PC-3 (cell line): Measurements from ENCODE around the gene NUTF2. TPM values are rescaled to one million over a fixed set of nuclear protein-coding genes. Genes with fewer than 3 reads are reported as not detected.

Experiments
- ATAC-seq: fragments of 200-7000 bp; cut with Tn5 transposase; 2 replicates; pipeline ENCODE4 v1.9.1; 2020; ENCODE audit warnings: mild to moderate bottlenecking, moderate library complexity
- BruUV-seq: library from RNA; stranded (reverse); fragments of 400-500 nt; replicated peaks from 2 replicates; lab custom pipeline; 2021; lab: Mats Ljungman, UMichigan
- CTCF ChIA-PET: fragments of 300-600 bp; sonication (Branson Sonifier 250); formaldehyde crosslinking; loops from one replicate; lab custom pipeline; 2022; ENCODE audit warnings: antibody characterized with exemption; lab: Charles Lee
- POLR2A ChIA-PET: fragments of 300-600 bp; sonication (Branson Sonifier 250); formaldehyde crosslinking; loops from one replicate; lab custom pipeline; 2022; ENCODE audit warnings: antibody characterized with exemption; ENCODE audit not compliant: unreplicated experiment; lab: Charles Lee
- DNase-seq: peaks from one replicate; pipeline ENCODE4 v3.0.0-alpha.2; 2015
- H2AFZ ChIP-seq: fragments of 300-600 bp; sonication (generic); 2 replicates; pipeline ENCODE4 v1.6.0; 2016; ENCODE audit warnings: antibody characterized with exemption, low read length
- H3F3A ChIP-seq: fragments of 300-600 bp; sonication (generic); one replicate; pipeline ENCODE4 v1.6.0; 2017; ENCODE audit warnings: antibody characterized with exemption, low read length, control low read depth, mild to moderate bottlenecking; ENCODE audit not compliant: unreplicated experiment
- H3K27ac ChIP-seq: fragments of 300-600 bp; sonication (generic); 2 replicates; pipeline ENCODE4 v1.5.1; 2016; ENCODE audit warnings: mild to moderate bottlenecking, low read length
- H3K27me3 ChIP-seq: fragments of 300-600 bp; sonication (generic); 2 replicates; pipeline ENCODE4 v1.6.1; 2016; ENCODE audit warnings: low read length, mixed read lengths
- H3K36me3 ChIP-seq: fragments of 300-600 bp; sonication (generic); 2 replicates; pipeline ENCODE4 v1.6.1; 2016; ENCODE audit warnings: low read depth, mixed run types, low read length, mixed read lengths
- H3K4me1 ChIP-seq: fragments of 300-600 bp; sonication (generic); 2 replicates; pipeline ENCODE4 v1.5.1; 2016; ENCODE audit warnings: low read length; ENCODE audit not compliant: insufficient read depth
- H3K4me2 ChIP-seq: fragments of 300-600 bp; sonication (generic); 2 replicates; pipeline ENCODE4 v1.6.0; 2016; ENCODE audit warnings: low read length
- H3K4me3 ChIP-seq: fragments of 300-600 bp; sonication (generic); 2 replicates; pipeline ENCODE4 v1.5.1; 2016; ENCODE audit warnings: mild to moderate bottlenecking, low read length, mixed read lengths
- H3K79me2 ChIP-seq: fragments of 300-600 bp; sonication (generic); 2 replicates; pipeline ENCODE4 v1.6.1; 2017; ENCODE audit warnings: low read length, mixed read lengths
- H3K9ac ChIP-seq: fragments of 300-600 bp; sonication (generic); 2 replicates; pipeline ENCODE4 v1.6.0; 2016; ENCODE audit warnings: mild to moderate bottlenecking, low read length
- H3K9me2 ChIP-seq: fragments of 300-600 bp; sonication (generic); replicated peaks from 2 replicates; pipeline ENCODE4 v1.6.1; 2016; ENCODE audit warnings: mixed run types, low read length, mixed read lengths
- H3K9me3 ChIP-seq: fragments of 300-600 bp; sonication (generic); 2 replicates; pipeline ENCODE4 v1.6.1; 2016; ENCODE audit warnings: low read length, mixed read lengths
- H4K20me1 ChIP-seq: fragments of 300-600 bp; sonication (generic); 2 replicates; pipeline ENCODE4 v1.6.1; 2016; ENCODE audit warnings: low read length, mixed read lengths
- CTCF ChIP-seq: fragments of 300-600 bp; sonication (generic); conservative IDR thresholded peaks from 2 replicates; pipeline ENCODE4 v1.5.1; 2017; ENCODE audit warnings: antibody characterized with exemption, low read depth, mild to moderate bottlenecking, low read length
- EZH2 ChIP-seq: fragments of 300-600 bp; sonication (generic); IDR thresholded peaks from one replicate; pipeline ENCODE4 v1.6.1; 2017; ENCODE audit warnings: antibody characterized with exemption, mild to moderate bottlenecking, low read length; ENCODE audit not compliant: unreplicated experiment
- EZH2phosphoT487 ChIP-seq: fragments of 300-600 bp; sonication (generic); IDR thresholded peaks from 2 replicates; pipeline ENCODE4 v1.6.1; 2018; ENCODE audit warnings: mild to moderate bottlenecking, antibody characterized with exemption, low read length, borderline replicate concordance
- intact Hi-C: fragments of 100-400 bp; cut with micrococcal nuclease; formaldehyde crosslinking; loops from 2 replicates; pipeline ENCODE4 v1.9.0; 2023
- total RNA-seq: library from RNA; depleted of rRNA; stranded (reverse); fragments of >200 nt; gene quantifications from 2 replicates; pipeline ENCODE4 v1.2.3, GENCODE V29; 2014

Gene NUTF2
- total RNA-seq, 1 experiment from 2014 or later, result 167 TPM

GRCh38 chr16:67828651-67829050, 18.1 kb upstream of the NUTF2 start:
- H3K9ac ChIP-seq, result no peak overlapping the region
- ChIA-PET CTCF (no interaction called here), POLR2A (no interaction called here)
- peaks cover 17% of the 10 kb centered on the region for H3K79me2 ChIP-seq
- no peaks in the 10 kb centered on the region for H3K9me3 ChIP-seq
- ATAC-seq, result no peak
- no peak overlapping the region for H3K4me3 ChIP-seq
- peaks cover 6% of the 10 kb centered on the region for H3K4me1 ChIP-seq
- H3K4me2 ChIP-seq, result no peak overlapping the region
- H3K27me3 ChIP-seq, result no peaks in the 10 kb centered on the region
- no TSS peak for BruUV-seq
- H3F3A ChIP-seq, result no peaks in the 10 kb centered on the region
- TF ChIP-seq EZH2 (no peak), CTCF (no peak)
- DNase-seq, result no peak
- H2AFZ ChIP-seq, result no peak overlapping the region
- H4K20me1 ChIP-seq, result no peaks in the 10 kb centered on the region
- intact Hi-C loops, result no loop called here
- no peaks in the 10 kb centered on the region for H3K9me2 ChIP-seq
- H3K36me3 ChIP-seq, result no peaks in the 10 kb centered on the region
- H3K27ac ChIP-seq, result no peak overlapping the region

GRCh38 chr16:67833030-67833414, 13.7 kb upstream of the NUTF2 start:
- DNase-seq (peak; percentile 68), ATAC-seq (peak; percentile 81)
- Histone ChIP-seq H3K27me3 (no peaks in the 10 kb centered on the region), H3K9ac (peak overlapping the region; percentile 90), H3K79me2 (peaks cover 17% of the 10 kb centered on the region), H3K4me2 (peak overlapping the region; percentile 98), H3K36me3 (no peaks in the 10 kb centered on the region), H3K4me3 (peak overlapping the region; percentile 78), H3K9me3 (no peaks in the 10 kb centered on the region), H3K9me2 (no peaks in the 10 kb centered on the region), H2AFZ (peak overlapping the region; percentile 99), H4K20me1 (no peaks in the 10 kb centered on the region), H3K4me1 (peaks cover 11% of the 10 kb centered on the region), H3F3A (no peaks in the 10 kb centered on the region), H3K27ac (peak overlapping the region; percentile 24)
- TF ChIP-seq EZH2 (no peak), CTCF (no peak), EZH2phosphoT487 (no peak)
- POLR2A ChIA-PET, result no interaction called here
- BruUV-seq, result TSS peak; percentile 85
- intact Hi-C loops, result no loop called here
- CTCF ChIA-PET, result interaction anchor here (0.5 to 1.5 kb wide), 4 partner anchors 17 to 102 kb away, joined by 3 to 9 read pairs (median 4); no protein-coding TSS in a partner anchor

GRCh38 chr16:67833415-67834241, 13.1 kb upstream of the NUTF2 start:
- peak; percentile 85 for DNase-seq
- peaks cover 17% of the 10 kb centered on the region for H3K79me2 ChIP-seq

More at GRCh38 chr16:67833415-67834241, 13.1 kb upstream of the NUTF2 start:
- Histone ChIP-seq H3K27ac (peak overlapping the region; percentile 24), H2AFZ (peak overlapping the region; percentile 99), H4K20me1 (no peaks in the 10 kb centered on the region), H3K4me1 (peaks cover 11% of the 10 kb centered on the region), H3K9ac (peak overlapping the region; percentile 90), H3K4me3 (peak overlapping the region; percentile 78), H3F3A (no peaks in the 10 kb centered on the region), H3K9me2 (no peaks in the 10 kb centered on the region), H3K9me3 (no peaks in the 10 kb centered on the region), H3K27me3 (no peaks in the 10 kb centered on the region), H3K4me2 (peak overlapping the region; percentile 98), H3K36me3 (no peaks in the 10 kb centered on the region)
- CTCF ChIA-PET, result interaction anchor here (0.5 to 1.5 kb wide), 4 partner anchors 17 to 101 kb away, joined by 3 to 9 read pairs (median 4); no protein-coding TSS in a partner anchor
- POLR2A ChIA-PET, result no interaction called here
- intact Hi-C loops, result no loop called here
- BruUV-seq, result TSS peak; percentile 63
- ATAC-seq, result peak; percentile 98
- TF ChIP-seq EZH2phosphoT487 (no peak), CTCF (no peak), EZH2 (no peak)
